Measurements from ENCODE around the gene CEMP1. TPM values are rescaled to one million over a fixed set of nuclear protein-coding genes. Genes with fewer than 3 reads are reported as not detected.
A peak's percentile ranks its signal among the peaks of the same experiment; 100 is the strongest.

The CEMP1 gene
- total RNA-seq, 3 donors from 2014 or later = 2.3 to 2.6 TPM; not detected in 1

GRCh38 chr16:2511996-2512734 is 19.0 kb downstream of the CEMP1 start:
- no peaks in the 10 kb centered on the region for H3K9me3 ChIP-seq
- H3K27ac ChIP-seq = peak overlapping the region; percentile 98 to 99
- TF ChIP-seq POLR2AphosphoS5 (IDR thresholded peaks at IDR 0.05) (no peak), CTCF (IDR thresholded peaks at IDR 0.05) (no peak), POLR2A (IDR thresholded peaks at IDR 0.05) (no peak)
- no peaks in the 10 kb centered on the region for H3K27me3 ChIP-seq
- H3K36me3 ChIP-seq = no peaks in the 10 kb centered on the region
- peaks cover 6 to 24% of the 10 kb centered on the region in 2 donors for H3K4me1 ChIP-seq
- intact Hi-C loops (cut with DNase I; ENCODE audit: low total_unique reads) = no loop called here
- H3K4me3 ChIP-seq = no peak overlapping the region
- DNase-seq (ENCODE audit: low spot score in 2 of 2) = no peak

- no peak for DNase-seq (ENCODE audit: low spot score in 2 of 2)
- Histone ChIP-seq H3K27me3 (no peaks in the 10 kb centered on the region), H3K4me3 (peak overlapping the region in 2 of 3 donors; percentile 9 to 47), H3K4me1 (peaks cover 0 to 15% of the 10 kb centered on the region in 2 donors), H3K27ac (peak overlapping the region in 1 of 2 donors; percentile 98), H3K9me3 (no peaks in the 10 kb centered on the region), H3K36me3 (no peaks in the 10 kb centered on the region)
- TF ChIP-seq POLR2A (IDR thresholded peaks at IDR 0.05) (no peak), POLR2AphosphoS5 (IDR thresholded peaks at IDR 0.05) (peak in 2 of 3 donors; percentile 40 to 44)
- intact Hi-C loops (cut with DNase I; ENCODE audit: low total_unique reads) = no loop called here
Observed at GRCh38 chr16:2511128-2511800, 19.9 kb downstream of the CEMP1 start.

GRCh38 chr16:2508722-2509400 is 22.3 kb downstream of the CEMP1 start:
- TF ChIP-seq CTCF (IDR thresholded peaks at IDR 0.05) = no peak
- no peak for TF ChIP-seq POLR2AphosphoS5 (IDR thresholded peaks at IDR 0.05)
- TF ChIP-seq POLR2A (IDR thresholded peaks at IDR 0.05) = no peak
- no peak for DNase-seq (ENCODE audit: low spot score in 2 of 2)
- Histone ChIP-seq H3K4me3 (no peak overlapping the region), H3K9me3 (no peaks in the 10 kb centered on the region), H3K4me1 (no peaks in the 10 kb centered on the region), H3K36me3 (no peaks in the 10 kb centered on the region), H3K27ac (peak overlapping the region in 1 of 2 donors; percentile 32), H3K27me3 (no peaks in the 10 kb centered on the region)
- intact Hi-C loops (cut with DNase I; ENCODE audit: low total_unique reads) = no loop called here

- TF ChIP-seq POLR2A (IDR thresholded peaks at IDR 0.05) (no peak), POLR2AphosphoS5 (IDR thresholded peaks at IDR 0.05) (no peak), CTCF (IDR thresholded peaks at IDR 0.05) (no peak)
- intact Hi-C loops (cut with DNase I; ENCODE audit: low total_unique reads) = no loop called here
- Histone ChIP-seq H3K9me3 (no peaks in the 10 kb centered on the region), H3K4me1 (peaks cover 0 to under 1% of the 10 kb centered on the region in 2 donors), H3K27ac (peak overlapping the region; percentile 9 to 54), H3K4me3 (no peak overlapping the region), H3K36me3 (no peaks in the 10 kb centered on the region), H3K27me3 (no peaks in the 10 kb centered on the region)
- no peak for DNase-seq (ENCODE audit: low spot score in 2 of 2)
Observed at GRCh38 chr16:2507665-2508064, 23.5 kb downstream of the CEMP1 start.

GRCh38 chr16:2507052-2507659 is 24.1 kb downstream of the CEMP1 start:
- Histone ChIP-seq H3K36me3 (no peaks in the 10 kb centered on the region), H3K9me3 (no peaks in the 10 kb centered on the region), H3K4me1 (peaks cover 0 to 4% of the 10 kb centered on the region in 2 donors), H3K27me3 (no peaks in the 10 kb centered on the region), H3K4me3 (no peak overlapping the region), H3K27ac (peak overlapping the region; percentile 9 to 54)
- DNase-seq (ENCODE audit: low spot score in 2 of 2) = no peak
- TF ChIP-seq POLR2A (IDR thresholded peaks at IDR 0.05) = no peak
- TF ChIP-seq POLR2AphosphoS5 (IDR thresholded peaks at IDR 0.05) = no peak
- no peak for TF ChIP-seq CTCF (IDR thresholded peaks at IDR 0.05)
- intact Hi-C loops (cut with DNase I; ENCODE audit: low total_unique reads) = no loop called here
